T-helper 1 cell treated with Interleukin-12 subunit alpha and Interleukin-12 subunit beta and Interleukin-4 antibody, amounts not matched to agents 30 ng/mL and 1 ng/mL, for 36 hours (primary cell): ENCODE results near the gene KCNQ2. TPM values are rescaled to one million over a fixed set of nuclear protein-coding genes. Genes with fewer than 3 reads are reported as not detected.
"Not testable (repeated sequence)": the region's sequence is repeated elsewhere in the genome, so short reads cannot be mapped to it uniquely, and the experiment has no call there.

Experiments
- intact Hi-C: fragments of 100-400 bp; cut with micrococcal nuclease; formaldehyde crosslinking; loops from one replicate; pipeline ENCODE4 v1.15.1; 2024
- total RNA-seq: library from RNA; stranded (reverse); gene quantifications from 2 replicates; pipeline ENCODE4 v1.2.3, GENCODE V29; 2022

KCNQ2 gene
- total RNA-seq, 1 donor from 2014 or later = not detected

GRCh38 chr20:63491078-63491477 is 18.6 kb upstream of the KCNQ2 start:
- intact Hi-C loops = no loop called here

- intact Hi-C loops = no loop called here
Observed at GRCh38 chr20:63490416-63490815, 18.0 kb upstream of the KCNQ2 start.

DNA sequence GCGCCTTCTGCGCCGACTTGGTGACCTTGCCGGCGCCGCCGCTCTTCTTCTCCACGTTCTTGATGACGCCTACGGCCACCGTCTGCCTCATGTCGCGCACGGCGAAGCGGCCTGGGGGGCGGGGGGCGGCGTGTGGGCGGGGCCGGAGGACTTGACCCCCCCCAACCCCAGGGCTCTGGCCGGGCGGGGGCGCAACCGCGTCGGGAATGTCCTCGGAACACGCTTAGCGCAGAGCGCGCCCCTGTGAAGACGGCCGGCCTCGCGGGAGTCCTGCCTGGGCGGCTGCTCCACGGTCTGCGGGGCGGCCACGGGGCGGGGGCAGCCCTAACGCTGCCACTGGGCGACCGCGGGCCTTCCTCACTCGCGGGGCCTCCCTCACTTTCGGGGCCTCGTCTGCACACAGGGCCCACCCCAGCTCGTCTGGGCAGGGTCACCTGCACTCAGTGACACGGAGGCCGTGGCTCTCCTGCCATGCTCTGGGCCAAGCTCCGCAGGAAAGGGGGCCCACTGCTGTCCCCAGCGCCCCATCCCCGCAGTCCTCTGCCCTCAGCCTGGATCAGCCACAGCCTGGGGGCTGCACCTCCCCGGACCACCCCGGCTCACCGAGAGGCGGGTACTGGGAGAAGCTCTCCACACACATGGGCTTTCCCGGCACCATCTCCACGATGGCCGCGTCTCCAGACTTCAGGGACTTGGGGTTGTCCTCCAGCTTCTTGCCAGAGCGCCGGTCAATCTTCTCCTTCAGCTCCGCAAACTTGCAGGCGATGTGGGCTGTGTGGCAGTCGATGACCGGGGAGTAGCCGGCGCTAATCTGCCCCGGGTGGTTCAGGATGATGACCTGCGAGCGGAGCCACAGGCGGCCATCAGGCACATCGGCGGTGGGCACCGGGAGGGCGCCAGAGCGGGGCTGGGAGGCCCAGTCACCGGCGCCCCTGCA is 16.1 kb upstream of the KCNQ2 start:
- intact Hi-C loops = no loop called here

GRCh38 chr20:63487781-63488241 is 15.4 kb upstream of the KCNQ2 start:
- intact Hi-C loops = no loop called here

- intact Hi-C loops = no loop called here
Observed at GRCh38 chr20:63487116-63487764, 14.8 kb upstream of the KCNQ2 start.

DNA sequence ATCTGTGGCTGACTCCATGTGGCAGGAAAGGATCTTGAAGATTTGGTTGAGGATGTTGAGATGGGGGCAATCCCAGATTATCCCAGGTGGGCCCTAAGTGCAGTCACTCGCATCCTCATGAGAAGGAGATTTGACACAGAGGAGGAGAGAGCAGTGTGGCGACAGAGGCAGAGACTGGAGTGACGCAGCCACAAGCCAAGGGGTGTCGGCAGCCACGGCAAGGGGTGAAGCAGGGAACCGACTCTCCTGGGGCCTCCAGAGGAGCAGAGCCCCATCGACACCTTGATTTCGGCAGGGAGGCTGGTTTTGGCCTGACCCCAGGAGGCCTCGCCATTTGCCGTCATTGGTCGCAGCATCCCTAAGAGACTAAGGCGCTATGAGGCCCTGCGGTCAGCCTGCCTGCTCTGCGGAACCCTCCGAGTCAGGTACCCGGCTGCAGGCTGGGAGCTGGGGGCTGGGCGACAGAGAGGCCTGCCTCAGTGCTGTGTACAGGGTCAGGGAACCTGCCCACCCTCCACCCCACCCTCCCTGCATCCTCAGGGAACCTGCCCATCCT is 13.9 kb upstream of the KCNQ2 start:
- intact Hi-C loops = no loop called here

DNA sequence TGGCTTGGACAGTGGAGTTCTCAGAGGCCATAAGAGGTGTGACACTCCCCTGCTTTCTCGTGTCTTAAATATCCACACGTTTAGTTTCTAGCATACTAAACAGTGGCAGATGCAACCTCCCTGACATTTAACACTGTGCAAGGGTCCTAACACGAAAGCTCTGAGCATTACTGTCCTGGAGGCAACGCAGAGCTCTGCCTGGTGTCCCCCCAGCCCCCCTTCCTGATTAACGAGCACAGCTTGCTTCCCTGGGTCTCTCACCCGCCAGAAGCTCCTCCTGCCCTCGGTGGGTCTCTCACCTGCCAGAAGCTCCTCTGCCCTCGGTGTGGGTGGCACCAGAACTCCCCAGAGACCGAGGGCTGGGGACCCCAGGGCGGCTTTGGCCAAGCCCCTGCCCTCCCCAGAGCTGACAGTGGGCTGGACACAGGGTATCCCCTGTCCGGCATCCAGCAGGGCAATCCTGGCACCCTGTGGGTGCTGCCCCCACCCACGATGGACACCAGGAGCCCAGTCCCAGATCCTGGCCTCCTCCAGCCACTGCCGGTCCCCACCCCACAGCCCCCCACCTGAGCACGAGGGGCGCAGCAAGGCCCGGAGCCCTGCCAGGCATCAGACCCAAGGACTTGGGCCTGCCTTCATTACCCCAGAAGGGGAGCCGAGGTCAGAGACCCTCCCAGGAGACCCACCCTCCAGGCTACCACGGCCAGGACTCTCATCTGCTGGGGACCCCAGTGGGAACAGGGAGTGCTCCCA is 12.4 kb upstream of the KCNQ2 start:
- intact Hi-C loops = no loop called here

DNA sequence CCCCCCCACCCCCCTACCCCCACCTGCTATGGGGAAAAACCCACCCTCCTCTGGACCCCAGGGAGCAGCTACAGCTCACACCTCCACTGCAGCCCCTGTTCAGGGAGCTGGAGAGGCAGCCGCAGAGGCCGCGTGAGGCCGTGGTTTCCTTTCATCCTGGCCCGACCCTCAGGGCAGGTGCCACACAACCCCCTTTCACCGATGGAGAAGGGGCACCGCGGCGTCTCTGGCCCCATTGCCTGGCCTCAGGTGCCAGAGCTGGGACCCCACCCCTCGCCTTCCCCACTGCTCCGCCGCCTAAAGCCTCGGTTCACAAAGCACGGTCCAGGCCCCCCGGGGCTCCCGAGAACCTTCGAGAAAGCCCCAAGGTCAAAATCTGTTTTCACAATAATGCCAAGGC is 11.8 kb upstream of the KCNQ2 start:
- intact Hi-C loops = no loop called here

- intact Hi-C loops = no loop called here
Observed at GRCh38 chr20:63483834-63484233, 11.4 kb upstream of the KCNQ2 start.

- intact Hi-C loops = no loop called here
Observed at GRCh38 chr20:63482021-63482587, 9.6 kb upstream of the KCNQ2 start.

DNA sequence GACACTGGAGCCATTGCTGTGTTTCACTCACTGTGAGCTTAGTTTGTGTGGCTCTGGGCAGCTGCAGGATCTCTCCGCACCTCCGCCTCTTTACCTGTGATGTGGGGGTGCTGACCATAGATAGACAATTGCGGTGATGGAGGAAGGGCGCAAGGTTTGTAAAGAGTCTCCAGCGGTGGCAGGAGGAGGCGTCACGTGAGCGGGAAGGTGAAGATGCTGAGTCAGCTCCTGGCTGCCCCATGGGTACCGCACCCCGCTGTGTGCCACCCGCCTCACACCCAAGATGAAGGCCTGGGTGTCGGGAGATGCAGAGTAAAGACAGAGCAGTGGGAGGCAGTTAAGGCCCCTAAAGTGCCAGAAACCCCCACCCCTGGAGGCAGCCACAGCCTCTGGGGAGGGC is 9.0 kb upstream of the KCNQ2 start:
- intact Hi-C loops = no loop called here

DNA sequence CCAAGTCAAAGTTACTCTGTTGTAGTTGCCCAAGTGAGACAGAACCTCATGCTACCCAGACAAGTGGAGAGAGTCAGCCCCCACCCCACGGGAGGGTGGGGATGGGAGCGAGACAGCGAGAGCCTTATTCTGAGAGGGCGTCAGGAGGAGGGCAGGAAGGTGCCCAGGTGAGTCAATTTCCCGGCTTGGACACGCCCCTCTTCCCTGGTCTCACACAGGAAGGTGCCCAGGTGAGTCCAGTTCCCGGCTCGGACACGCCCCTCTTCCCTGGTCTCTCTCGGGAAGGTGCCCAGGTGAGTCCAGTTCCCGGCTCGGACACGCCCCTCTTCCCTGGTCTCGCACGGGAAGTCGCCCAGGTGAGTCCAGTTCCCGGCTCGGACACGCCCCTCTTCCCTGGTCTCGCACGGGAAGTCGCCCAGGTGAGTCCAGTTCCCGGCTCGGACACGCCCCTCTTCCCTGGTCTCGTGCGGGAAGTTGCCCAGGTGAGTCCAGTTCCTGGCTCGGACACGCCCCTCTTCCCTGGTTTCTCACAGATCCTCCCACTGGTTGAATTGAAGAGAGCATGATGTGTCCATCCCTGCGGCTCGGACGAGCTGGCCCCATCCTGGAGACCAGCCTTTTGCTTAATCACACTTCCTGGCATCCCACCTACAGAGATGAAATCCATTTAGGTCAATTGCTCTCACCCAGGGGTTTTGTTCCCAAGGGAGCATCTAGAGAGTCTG is 7.4 kb upstream of the KCNQ2 start:
- intact Hi-C loops = not testable (repeated sequence)

DNA sequence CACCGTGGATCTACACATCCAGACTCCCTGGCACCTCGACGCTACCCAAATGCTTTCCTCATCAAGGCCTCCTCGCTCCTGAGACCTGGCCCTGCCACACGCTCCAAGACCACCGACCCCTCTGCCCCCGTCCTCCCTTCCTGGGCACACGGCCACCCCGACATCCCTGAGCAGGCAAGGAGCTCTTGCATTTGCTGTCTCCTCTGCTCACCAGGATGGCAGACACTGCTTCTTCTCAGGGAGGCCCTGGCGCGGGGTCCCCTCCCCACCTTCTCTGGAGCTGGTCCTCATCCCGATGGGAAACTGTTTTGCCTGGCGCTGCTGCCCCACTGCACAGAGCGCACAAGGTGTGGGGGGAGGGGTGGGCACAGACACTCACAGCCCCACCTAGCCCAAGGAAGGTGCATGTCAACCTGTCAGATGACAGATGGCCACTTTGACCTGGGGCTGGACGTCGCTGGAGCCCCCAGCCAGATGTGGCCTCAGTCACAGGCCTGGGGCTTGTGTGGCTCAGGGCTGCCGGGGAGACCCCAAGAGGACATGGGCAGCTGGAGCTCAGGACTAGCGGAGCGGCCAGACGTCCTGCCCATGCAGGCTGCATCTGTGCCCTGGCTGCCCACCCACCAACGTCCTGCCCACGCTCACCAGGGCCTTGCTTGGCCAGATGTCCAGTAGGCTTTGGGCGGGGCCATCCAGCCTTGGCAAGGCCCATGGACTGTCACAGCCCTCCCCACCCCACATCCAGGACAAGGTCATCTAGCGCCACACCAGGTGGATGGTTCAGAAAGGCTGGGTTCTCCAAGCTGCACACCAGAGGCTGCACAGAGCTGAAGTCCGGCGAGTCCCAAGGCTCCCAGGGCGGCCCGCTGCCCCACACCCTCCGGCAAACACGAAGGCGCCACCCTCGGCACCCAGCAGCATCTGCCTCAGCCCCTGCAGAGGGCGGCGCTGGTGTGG is 6.2 kb upstream of the KCNQ2 start:
- intact Hi-C loops = no loop called here

- intact Hi-C loops = no loop called here
Observed at GRCh38 chr20:63477944-63478343, 5.5 kb upstream of the KCNQ2 start.

- intact Hi-C loops = no loop called here
Observed at GRCh38 chr20:63477061-63477616, 4.7 kb upstream of the KCNQ2 start.

DNA sequence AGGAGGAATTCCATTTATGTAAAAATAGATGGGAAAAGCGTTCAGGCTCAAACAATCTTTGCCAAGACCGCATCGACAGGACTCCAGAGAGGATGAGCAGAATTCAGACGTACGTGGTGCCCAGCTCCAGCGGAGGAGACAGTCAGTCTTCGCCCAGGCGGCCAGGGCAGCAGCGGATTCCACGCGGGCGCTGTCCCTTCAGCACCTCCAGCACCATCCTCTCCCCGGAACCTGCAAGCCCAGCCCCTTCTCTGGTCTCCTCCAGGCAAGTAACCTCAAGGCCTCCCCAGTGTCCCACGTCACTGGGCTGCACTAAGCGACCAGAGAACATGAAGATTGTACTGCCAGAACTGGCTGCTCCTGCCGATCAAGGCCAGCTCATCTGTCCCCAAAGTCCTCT is 2.8 kb upstream of the KCNQ2 start:
- intact Hi-C loops = no loop called here

GRCh38 chr20:63473555-63474449 is 1.3 kb upstream of the KCNQ2 start:
- intact Hi-C loops = no loop called here

GRCh38 chr20:63472862-63473390 is 471 bp upstream of the KCNQ2 start:
- intact Hi-C loops = no loop called here
